Tibial artery (tissue), 4 donors: Measurements from ENCODE around the gene ZNF280D.

Source experiments
- DNase-seq, 2 donors: peaks; one replicate each; pipeline ENCODE4 v3.0.0-alpha.2; 2019
- H3K27ac ChIP-seq, 2 donors: fragments of 200-600 bp; sonication (generic) in 1 of 2; 1 replicate in 1 of 2; 2 replicates in 1 of 2; pipeline ENCODE4 v1.5.1; 2018 to 2019; ENCODE audit warnings: mild to moderate bottlenecking in 1 of 2
- H3K27me3 ChIP-seq, 2 donors: fragments of 200-600 bp; sonication (generic) in 1 of 2; one replicate each; pipeline versions ENCODE4 v1.5.1 to v1.6.0; 2016 to 2019
- H3K36me3 ChIP-seq, 3 donors: fragments of 200-600 bp; sonication (generic) in 2 of 3; one replicate each; pipeline ENCODE4 v1.5.1; 2016 to 2019; ENCODE audit warnings: mild to moderate bottlenecking in 2 of 3
- H3K4me1 ChIP-seq, 4 donors: fragments of 200-600 bp; sonication (generic) in 2 of 4; 1 replicate in 3 of 4; 2 replicates in 1 of 4; pipeline ENCODE4 v1.5.1; 2016 to 2019
- H3K4me3 ChIP-seq, 2 donors: fragments of 200-600 bp; sonication (generic) in 1 of 2; 1 replicate in 1 of 2; 2 replicates in 1 of 2; pipeline ENCODE4 v1.5.1; 2018 to 2019; ENCODE audit warnings: mild to moderate bottlenecking in 2 of 2
- H3K9me3 ChIP-seq, 3 donors: fragments of 200-600 bp; sonication (generic) in 1 of 3; one replicate each; pipeline ENCODE4 v1.5.1; 2016 to 2019
- CTCF ChIP-seq, 2 experiments: fragments of 200-600 bp in 1 of 2; fragments of 450-650 bp in 1 of 2; IDR thresholded peaks; one replicate each; pipeline ENCODE4 v1.5.1; 2017 to 2019; ENCODE audit warnings: antibody characterized with exemption in 2 of 2, mild to moderate bottlenecking in 1 of 2, moderate library complexity in 1 of 2
- intact Hi-C: fragments of 100-400 bp; cut with DNase I; formaldehyde crosslinking; loops from one replicate; pipeline ENCODE4 v1.15.0; 2023; ENCODE audit warnings: low total_unique reads

ZNF280D gene

GRCh38 chr15:56683908-56684307, 49.4 kb downstream of the ZNF280D start:
- no peak for TF ChIP-seq CTCF (IDR thresholded peaks at IDR 0.05)
- H3K27me3 ChIP-seq = no peaks in the 10 kb centered on the region
- H3K36me3 ChIP-seq = peaks cover 0 to 11% (median 5%) of the 10 kb centered on the region in 3 donors
- H3K4me1 ChIP-seq = peaks cover 0 to 3% (median 0%) of the 10 kb centered on the region in 4 donors
- intact Hi-C loops = no loop called here
- no peak overlapping the region for H3K4me3 ChIP-seq
- H3K9me3 ChIP-seq = no peaks in the 10 kb centered on the region
- H3K27ac ChIP-seq = no peak overlapping the region
- no peak for DNase-seq

GRCh38 chr15:56681113-56681512, 52.2 kb downstream of the ZNF280D start:
- no peaks in the 10 kb centered on the region for H3K27me3 ChIP-seq
- H3K4me1 ChIP-seq = peaks cover 0 to 3% (median 0%) of the 10 kb centered on the region in 4 donors
- TF ChIP-seq CTCF (IDR thresholded peaks at IDR 0.05) = no peak
- H3K27ac ChIP-seq = no peak overlapping the region
- peaks cover 0 to 11% (median 9%) of the 10 kb centered on the region in 3 donors for H3K36me3 ChIP-seq
- DNase-seq = no peak
- H3K9me3 ChIP-seq = no peaks in the 10 kb centered on the region
- no peak overlapping the region for H3K4me3 ChIP-seq
- intact Hi-C loops = no loop called here

GRCh38 chr15:56679225-56679624, 54.1 kb downstream of the ZNF280D start:
- no peak overlapping the region for H3K27ac ChIP-seq
- peaks cover 0 to 3% (median 0%) of the 10 kb centered on the region in 4 donors for H3K4me1 ChIP-seq
- no peak overlapping the region for H3K4me3 ChIP-seq
- peaks cover 0 to 18% (median 12%) of the 10 kb centered on the region in 3 donors for H3K36me3 ChIP-seq
- no peak for TF ChIP-seq CTCF (IDR thresholded peaks at IDR 0.05)
- DNase-seq = no peak
- intact Hi-C loops = no loop called here
- H3K9me3 ChIP-seq = no peaks in the 10 kb centered on the region
- H3K27me3 ChIP-seq = no peaks in the 10 kb centered on the region

- no peak for TF ChIP-seq CTCF (IDR thresholded peaks at IDR 0.05)
- Histone ChIP-seq H3K27me3 (no peaks in the 10 kb centered on the region), H3K9me3 (no peaks in the 10 kb centered on the region), H3K4me1 (no peaks in the 10 kb centered on the region), H3K27ac (no peak overlapping the region), H3K4me3 (no peak overlapping the region), H3K36me3 (peaks cover 0 to 22% (median 17%) of the 10 kb centered on the region in 3 donors)
- intact Hi-C loops = no loop called here
- no peak for DNase-seq
These were observed 54.7 kb downstream of the ZNF280D start for GRCh38 chr15:56678571-56678970.

GRCh38 chr15:56677271-56677670, 56.0 kb downstream of the ZNF280D start:
- no peak overlapping the region for H3K27ac ChIP-seq
- intact Hi-C loops = no loop called here

More at GRCh38 chr15:56677271-56677670, 56.0 kb downstream of the ZNF280D start:
- no peak for DNase-seq
- no peak for TF ChIP-seq CTCF (IDR thresholded peaks at IDR 0.05)
- Histone ChIP-seq H3K9me3 (no peaks in the 10 kb centered on the region), H3K36me3 (peaks cover 0 to 24% (median 22%) of the 10 kb centered on the region in 3 donors), H3K4me3 (no peak overlapping the region), H3K27me3 (no peaks in the 10 kb centered on the region), H3K4me1 (no peaks in the 10 kb centered on the region)
